Endodermal cell (in vitro differentiated cells): ENCODE data around the gene HOXC11. TPM values are rescaled to one million over a fixed set of nuclear protein-coding genes. Genes with fewer than 3 reads are reported as not detected.

Experiments used
- DNase-seq: peaks from one replicate; pipeline ENCODE4 v3.0.0-alpha.2; 2017
- H3K27ac ChIP-seq: 2 replicates; pipeline ENCODE4 v1.5.1; 2013; ENCODE audit warnings: mild to moderate bottlenecking, low read depth, low read length, moderate library complexity
- H3K27me3 ChIP-seq: 2 replicates; pipeline ENCODE4 v1.6.1; 2013; ENCODE audit warnings: mild to moderate bottlenecking, low read length, moderate library complexity; ENCODE audit not compliant: insufficient read depth, control insufficient read depth, poor library complexity, severe bottlenecking
- H3K36me3 ChIP-seq: 2 replicates; pipeline ENCODE4 v1.7.0; 2013; ENCODE audit warnings: mild to moderate bottlenecking, low read length, moderate library complexity; ENCODE audit not compliant: control insufficient read depth, insufficient read depth
- H3K4me1 ChIP-seq: one replicate; pipeline ENCODE4 v1.7.0; 2013; ENCODE audit warnings: low read length; ENCODE audit not compliant: control insufficient read depth, insufficient read depth
- H3K4me3 ChIP-seq: 2 replicates; pipeline ENCODE4 v1.5.1; 2013; ENCODE audit warnings: mild to moderate bottlenecking, low read length, moderate library complexity
- H3K9ac ChIP-seq: 2 replicates; pipeline ENCODE4 v1.6.1; 2013; ENCODE audit warnings: mild to moderate bottlenecking, low read length, moderate library complexity; ENCODE audit not compliant: poor library complexity, severe bottlenecking; ENCODE audit errors: extremely low read depth
- H3K9me3 ChIP-seq: 2 replicates; pipeline ENCODE4 v1.6.1; 2013; ENCODE audit warnings: mild to moderate bottlenecking, low read length, moderate library complexity; ENCODE audit not compliant: control insufficient read depth
- H3K27ac Mint-ChIP-seq: 2 replicates; pipeline ENCODE4 v1.8.0; 2020; ENCODE audit warnings: mixed read lengths
- H3K27me3 Mint-ChIP-seq: 2 replicates; pipeline ENCODE4 v1.8.0; 2021; ENCODE audit warnings: mild to moderate bottlenecking, mixed read lengths; ENCODE audit not compliant: insufficient read depth
- H3K36me3 Mint-ChIP-seq: 2 replicates; pipeline ENCODE4 v1.8.0; 2020; ENCODE audit warnings: low read depth, mixed read lengths
- H3K4me1 Mint-ChIP-seq: 2 replicates; pipeline ENCODE4 v1.8.0; 2020; ENCODE audit warnings: mixed read lengths
- H3K4me3 Mint-ChIP-seq: 2 replicates; pipeline ENCODE4 v1.8.0; 2020; ENCODE audit warnings: mild to moderate bottlenecking, moderate library complexity, mixed read lengths
- H3K9me3 Mint-ChIP-seq: 2 replicates; pipeline ENCODE4 v1.8.0; 2020; ENCODE audit warnings: mild to moderate bottlenecking, mixed read lengths
- CTCF ChIP-seq: fragments of 200-600 bp; sonication (generic); conservative IDR thresholded peaks from 2 replicates; pipeline ENCODE4 v1.5.0; 2021; ENCODE audit warnings: antibody characterized with exemption, mild to moderate bottlenecking
- WGBS, 2 experiments: methylation state at CpG; one replicate each; pipeline versions ENCODE4 v1.1.5 to v1.1.7; 2013; ENCODE audit warnings: missing lambda C conversion rate in 2 of 2, mixed read lengths in 1 of 2; ENCODE audit not compliant: insufficient coverage in 1 of 2, insufficient read length in 1 of 2; 5-methylcytosine and 5-hydroxymethylcytosine counted together
- total RNA-seq, 2 donors: library from RNA; stranded (reverse); fragmentation: NEBNext Ultra II Directional in 1 of 2; extraction: Animal tissue kit (Norgen Biotek cat#: 25700) in 1 of 2; gene quantifications; 2 replicates in 1 of 2; 3 replicates in 1 of 2; pipeline ENCODE4 v1.2.1, GENCODE V29; 2021

HOXC11 gene
- total RNA-seq, 2 donors from 2014 or later, result not detected

- 11 to 15% methylated on average over 9 to 31 of the region's 31 CpGs for WGBS, 2 experiments
- no peak overlapping the region for H3K4me3 ChIP-seq
Observed at GRCh38 chr12:53975479-53976152, 2.7 kb downstream of the HOXC11 start.

GRCh38 chr12:53976172-53976822 lies 3.4 kb downstream of the HOXC11 start:
- Histone ChIP-seq H3K36me3 (no peaks in the 10 kb centered on the region), H3K4me3 (no peak overlapping the region), H3K9me3 (peaks cover 7% of the 10 kb centered on the region), H3K9ac (no peak overlapping the region), H3K27me3 (peaks cover 100% of the 10 kb centered on the region), H3K4me1 (no peaks in the 10 kb centered on the region), H3K27ac (no peak overlapping the region)
- Mint-ChIP-seq H3K36me3 (no peaks in the 10 kb centered on the region), H3K27me3 (peaks cover 100% of the 10 kb centered on the region), H3K4me1 (peaks cover 15% of the 10 kb centered on the region), H3K27ac (no peak overlapping the region), H3K9me3 (peaks cover 16% of the 10 kb centered on the region), H3K4me3 (no peak overlapping the region)
- 10 to 21% methylated on average over 2 to 21 of the region's 21 CpGs for WGBS, 2 experiments
- TF ChIP-seq CTCF, result no peak
- peak; percentile 85 for DNase-seq

More at GRCh38 chr12:53975479-53976152, 2.7 kb downstream of the HOXC11 start:
- peaks cover 15% of the 10 kb centered on the region for H3K4me1 Mint-ChIP-seq
- H3K4me3 Mint-ChIP-seq, result peak overlapping the region; percentile 33
- no peaks in the 10 kb centered on the region for H3K4me1 ChIP-seq
- no peak for TF ChIP-seq CTCF
- no peak overlapping the region for H3K27ac ChIP-seq
- peaks cover 100% of the 10 kb centered on the region for H3K27me3 ChIP-seq
- H3K36me3 ChIP-seq, result no peaks in the 10 kb centered on the region
- H3K36me3 Mint-ChIP-seq, result no peaks in the 10 kb centered on the region
- peaks cover 17% of the 10 kb centered on the region for H3K9me3 Mint-ChIP-seq
- H3K27ac Mint-ChIP-seq, result no peak overlapping the region
- peaks cover 7% of the 10 kb centered on the region for H3K9me3 ChIP-seq
- no peak overlapping the region for H3K9ac ChIP-seq
- peaks cover 100% of the 10 kb centered on the region for H3K27me3 Mint-ChIP-seq
- DNase-seq, result peak; percentile 85

GRCh38 chr12:53976823-53977595 lies 4.1 kb downstream of the HOXC11 start:
- Mint-ChIP-seq H3K36me3 (no peaks in the 10 kb centered on the region), H3K4me1 (peaks cover 15% of the 10 kb centered on the region), H3K4me3 (no peak overlapping the region), H3K9me3 (peaks cover 16% of the 10 kb centered on the region), H3K27me3 (peaks cover 100% of the 10 kb centered on the region), H3K27ac (no peak overlapping the region)
- peaks cover 100% of the 10 kb centered on the region for H3K27me3 ChIP-seq
- no peak for TF ChIP-seq CTCF
- H3K9ac ChIP-seq, result no peak overlapping the region
- H3K36me3 ChIP-seq, result no peaks in the 10 kb centered on the region
- WGBS, 2 experiments, result 17 to 55% methylated on average over 2 to 8 of the region's 9 CpGs
- no peak overlapping the region for H3K27ac ChIP-seq
- no peaks in the 10 kb centered on the region for H3K4me1 ChIP-seq
- no peak for DNase-seq
- H3K9me3 ChIP-seq, result peaks cover 7% of the 10 kb centered on the region
- H3K4me3 ChIP-seq, result no peak overlapping the region
